SK-N-SH (cell line): ENCODE measurements around the gene EML1. TPM values are rescaled to one million over a fixed set of nuclear protein-coding genes. Genes with fewer than 3 reads are reported as not detected.

Experiments used
- CTCF ChIA-PET: fragments of 300-600, 350-600 bp; formaldehyde crosslinking; extraction: SDS; loops from one replicate; lab custom pipeline; 2021; lab: Yijun Ruan, JAX
- POLR2A ChIA-PET: fragments of 350-600 bp; sonication (Branson Sonifier 250); formaldehyde crosslinking; extraction: SDS; loops from one replicate; lab custom pipeline; 2020; ENCODE audit warnings: antibody characterized with exemption, inconsistent platforms; lab: Yijun Ruan, JAX
- DNase-seq: peaks from one replicate; pipeline ENCODE4 v3.0.0; 2012
- H2AFZ ChIP-seq: fragments of 200-600 bp; sonication (generic); 2 replicates; pipeline ENCODE4 v1.8.1; 2016; ENCODE audit warnings: antibody characterized with exemption, mild to moderate bottlenecking, low read depth
- H3F3A ChIP-seq: fragments of 200-600 bp; sonication (generic); replicated peaks from 2 replicates; pipeline ENCODE3; 2016; ENCODE audit warnings: antibody characterized with exemption, mild to moderate bottlenecking; ENCODE audit not compliant: insufficient read depth
- H3K27ac ChIP-seq, 2 experiments: fragments of 200-500 bp in 1 of 2; fragments of 200-600 bp in 1 of 2; sonication (Bioruptor generic) in 1 of 2; sonication (generic), shearing (Covaris generic) in 1 of 2; 2 replicates each; pipeline versions ENCODE4 v1.5.1 to v1.6.1; 2014 to 2016; ENCODE audit warnings: low read depth in 2 of 2, inconsistent platforms in 1 of 2, low read length in 1 of 2, mild to moderate bottlenecking in 1 of 2, mixed read lengths in 1 of 2
- H3K27me3 ChIP-seq: fragments of 200-600 bp; sonication (generic), shearing (Covaris generic); 2 replicates; pipeline ENCODE4 v1.6.1; 2016; ENCODE audit warnings: mixed run types; ENCODE audit not compliant: insufficient read depth
- H3K36me3 ChIP-seq, 2 experiments: fragments of 200-500 bp in 1 of 2; fragments of 200-600 bp in 1 of 2; sonication (Bioruptor generic) in 1 of 2; sonication (generic) in 1 of 2; replicated peaks in 1 of 2; 2 replicates each; pipeline versions ENCODE3 to v1.5.1; 2014 to 2016; ENCODE audit warnings: low read length in 1 of 2, mild to moderate bottlenecking in 1 of 2; ENCODE audit not compliant: insufficient read depth in 2 of 2, control insufficient read depth in 1 of 2
- H3K4me1 ChIP-seq, 2 experiments: fragments of 200-500 bp in 1 of 2; fragments of 200-600 bp in 1 of 2; sonication (Bioruptor generic) in 1 of 2; sonication (generic), shearing (Covaris generic) in 1 of 2; 2 replicates each; pipeline versions ENCODE4 v1.5.1 to v1.6.1; 2014 to 2016; ENCODE audit warnings: low read depth in 1 of 2, low read length in 1 of 2, mixed run types in 1 of 2; ENCODE audit not compliant: insufficient read depth in 2 of 2, control insufficient read depth in 1 of 2
- H3K4me2 ChIP-seq: fragments of 200-600 bp; sonication (generic), shearing (Covaris generic); 2 replicates; pipeline ENCODE4 v1.6.1; 2017; ENCODE audit warnings: mixed run types
- H3K4me3 ChIP-seq, 2 experiments: fragments of 200-500 bp in 1 of 2; fragments of 200-600 bp in 1 of 2; sonication (Bioruptor generic) in 1 of 2; sonication (generic), shearing (Covaris generic) in 1 of 2; 2 replicates each; pipeline versions ENCODE4 v1.5.1 to v1.8.1; 2014 to 2016; ENCODE audit warnings: low read depth in 2 of 2, inconsistent platforms in 1 of 2, low read length in 1 of 2, mild to moderate bottlenecking in 1 of 2, mixed read lengths in 1 of 2, moderate library complexity in 1 of 2
- H3K79me2 ChIP-seq: fragments of 200-600 bp; sonication (generic); 2 replicates; pipeline ENCODE4 v1.8.1; 2017; ENCODE audit warnings: mild to moderate bottlenecking; ENCODE audit not compliant: insufficient read depth
- H3K9ac ChIP-seq: fragments of 200-600 bp; sonication (generic); 2 replicates; pipeline ENCODE4 v1.6.1; 2017; ENCODE audit warnings: mixed run types
- H3K9me2 ChIP-seq: fragments of 200-600 bp; sonication (generic); 2 replicates; pipeline ENCODE4 v1.6.1; 2017; ENCODE audit warnings: mixed run types
- H3K9me3 ChIP-seq: fragments of 200-600 bp; sonication (generic); 2 replicates; pipeline ENCODE4 v1.6.1; 2017; ENCODE audit warnings: mixed run types, mild to moderate bottlenecking, moderate library complexity
- H4K20me1 ChIP-seq: fragments of 200-600 bp; sonication (generic); 2 replicates; pipeline ENCODE4 v1.6.1; 2017; ENCODE audit warnings: mild to moderate bottlenecking, mixed run types; ENCODE audit not compliant: insufficient read depth
- EP300 ChIP-seq, 2 experiments: IDR thresholded peaks; 2 replicates each; pipeline versions ENCODE4 v1.4.0 to v1.6.1; 2012; ENCODE audit warnings: borderline replicate concordance in 1 of 2, low read depth in 1 of 2, low read length in 1 of 2
- EZH2phosphoT487 ChIP-seq: fragments of 200-600 bp; sonication (generic); IDR thresholded peaks from 2 replicates; pipeline ENCODE4 v1.6.1; 2017; ENCODE audit warnings: low read depth, mixed run types, mild to moderate bottlenecking, antibody characterized with exemption, moderate library complexity, borderline replicate concordance
- FOSL2 ChIP-seq: IDR thresholded peaks from 2 replicates; pipeline ENCODE4 v1.4.0; 2012; ENCODE audit warnings: low read depth, mild to moderate bottlenecking, moderate library complexity, borderline replicate concordance
- FOXJ3 ChIP-seq: sonication (generic); formaldehyde crosslinking; IDR thresholded peaks from 2 replicates; pipeline ENCODE4 v1.5.1; 2020; ENCODE audit warnings: mild to moderate bottlenecking, missing genetic modification reagents
- FOXM1 ChIP-seq: IDR thresholded peaks from 2 replicates; pipeline ENCODE4 v1.4.0; 2012; ENCODE audit warnings: low read depth, mild to moderate bottlenecking
- GATA2 ChIP-seq: sonication (generic); formaldehyde crosslinking; IDR thresholded peaks from 2 replicates; pipeline ENCODE4 v1.5.0; 2020; ENCODE audit warnings: mild to moderate bottlenecking, missing genetic modification reagents
- MXI1 ChIP-seq: IDR thresholded peaks from 2 replicates; pipeline ENCODE4 v1.6.1; 2012; ENCODE audit warnings: mild to moderate bottlenecking, low read depth, low read length, improper control_type of control experiment
- NFIC ChIP-seq: IDR thresholded peaks from 2 replicates; pipeline ENCODE4 v1.4.0; 2012; ENCODE audit warnings: borderline replicate concordance
- NRF1 ChIP-seq: IDR thresholded peaks from 2 replicates; pipeline ENCODE4 v1.6.1; 2012; ENCODE audit warnings: low read depth, mild to moderate bottlenecking, low read length
- POLR2AphosphoS5 ChIP-seq: IDR thresholded peaks from 2 replicates; pipeline ENCODE4 v1.6.1; 2012; ENCODE audit warnings: low read depth, low read length
- RFX5 ChIP-seq: IDR thresholded peaks from 2 replicates; pipeline ENCODE4 v1.6.1; 2012; ENCODE audit warnings: mild to moderate bottlenecking, improper control_type of control experiment, low read length
- SMC3 ChIP-seq: IDR thresholded peaks from 2 replicates; pipeline ENCODE4 v1.6.1; 2012; ENCODE audit warnings: low read depth, low read length, improper control_type of control experiment
- TCF12 ChIP-seq: IDR thresholded peaks from 2 replicates; pipeline ENCODE4 v1.4.0; 2012
- USF1 ChIP-seq: IDR thresholded peaks from 2 replicates; pipeline ENCODE4 v1.4.0; 2012; ENCODE audit warnings: low read depth, borderline replicate concordance
- YY1 ChIP-seq: IDR thresholded peaks from 2 replicates; pipeline ENCODE4 v1.4.0; 2012; ENCODE audit warnings: low read depth, mild to moderate bottlenecking
- WGBS: methylation state at CpG from one replicate; pipeline ENCODE4 v1.1.6; 2017; ENCODE audit warnings: low lambda C conversion rate; 5-methylcytosine and 5-hydroxymethylcytosine counted together
- polyA plus RNA-seq, 3 experiments: library from polyadenylated mRNA; depleted of rRNA; stranded (reverse); fragments of >200 nt; gene quantifications; 2 replicates each; pipeline ENCODE4 v1.2.3, GENCODE V29; 2012
- TF ChIP-seq, protein P1 (sequence below): fragments of 150-350 bp; IDR thresholded peaks from 2 replicates; pipeline ENCODE4 v1.6.1; 2016; ENCODE audit warnings: mild to moderate bottlenecking, low read depth, low read length

Gene EML1
- polyA plus RNA-seq, 1 of the 3 experiments (the other 2 are of a cell fraction), result 6.3 TPM

GRCh38 chr14:99964979-99965378 is 171.8 kb downstream of the EML1 start:
- Histone ChIP-seq H3K4me1 (peaks cover 11 to 28% of the 10 kb centered on the region in 2 experiments; a peak in 2 of 4 replicates), H4K20me1 (no peaks in the 10 kb centered on the region), H3K9me3 (no peaks in the 10 kb centered on the region), H3K79me2 (no peaks in the 10 kb centered on the region), H3K4me3 (no peak overlapping the region), H3F3A (peaks cover 14% of the 10 kb centered on the region)
- CTCF ChIA-PET, result interaction anchor here (1.5 to 3.7 kb wide), 2 partner anchors 18 to 143 kb away, joined by 5 to 15 read pairs; no protein-coding TSS in a partner anchor
- DNase-seq, result no peak
- 87% methylated on average over 9 of the region's 9 CpGs for WGBS
- TF ChIP-seq YY1, result no peak
- TF ChIP-seq USF1, result no peak
- no peak for TF ChIP-seq FOSL2
- no peak for TF ChIP-seq TCF12
- TF ChIP-seq POLR2AphosphoS5, result no peak
- no peak for TF ChIP-seq NFIC
- no peak for TF ChIP-seq NRF1
- TF ChIP-seq GATA2 (CRISPR knock-in tag), result no peak
- TF ChIP-seq SMC3, result no peak
- TF ChIP-seq, protein P1, sequence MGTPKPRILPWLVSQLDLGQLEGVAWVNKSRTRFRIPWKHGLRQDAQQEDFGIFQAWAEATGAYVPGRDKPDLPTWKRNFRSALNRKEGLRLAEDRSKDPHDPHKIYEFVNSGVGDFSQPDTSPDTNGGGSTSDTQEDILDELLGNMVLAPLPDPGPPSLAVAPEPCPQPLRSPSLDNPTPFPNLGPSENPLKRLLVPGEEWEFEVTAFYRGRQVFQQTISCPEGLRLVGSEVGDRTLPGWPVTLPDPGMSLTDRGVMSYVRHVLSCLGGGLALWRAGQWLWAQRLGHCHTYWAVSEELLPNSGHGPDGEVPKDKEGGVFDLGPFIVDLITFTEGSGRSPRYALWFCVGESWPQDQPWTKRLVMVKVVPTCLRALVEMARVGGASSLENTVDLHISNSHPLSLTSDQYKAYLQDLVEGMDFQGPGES, result no peak
- TF ChIP-seq EP300 (IDR thresholded peaks at IDR 0.05; ENCODE audit: borderline replicate concordance in 1 of 2, low read depth in 1 of 2, low read length in 1 of 2), result no peak
- TF ChIP-seq FOXJ3 (CRISPR knock-in tag), result no peak
- no peak for TF ChIP-seq EZH2phosphoT487
- no peak for TF ChIP-seq FOXM1
- TF ChIP-seq, all 33 proteins: peak for 0
- H3K36me3 ChIP-seq, result no peaks in the 10 kb centered on the region
- H2AFZ ChIP-seq, result no peak overlapping the region
- H3K9me2 ChIP-seq, result no peaks in the 10 kb centered on the region
- POLR2A ChIA-PET, result no interaction called here
- no peak overlapping the region for H3K4me2 ChIP-seq
- H3K9ac ChIP-seq, result no peak overlapping the region
- H3K27ac ChIP-seq, result no peak overlapping the region
- H3K27me3 ChIP-seq, result no peaks in the 10 kb centered on the region

DNA sequence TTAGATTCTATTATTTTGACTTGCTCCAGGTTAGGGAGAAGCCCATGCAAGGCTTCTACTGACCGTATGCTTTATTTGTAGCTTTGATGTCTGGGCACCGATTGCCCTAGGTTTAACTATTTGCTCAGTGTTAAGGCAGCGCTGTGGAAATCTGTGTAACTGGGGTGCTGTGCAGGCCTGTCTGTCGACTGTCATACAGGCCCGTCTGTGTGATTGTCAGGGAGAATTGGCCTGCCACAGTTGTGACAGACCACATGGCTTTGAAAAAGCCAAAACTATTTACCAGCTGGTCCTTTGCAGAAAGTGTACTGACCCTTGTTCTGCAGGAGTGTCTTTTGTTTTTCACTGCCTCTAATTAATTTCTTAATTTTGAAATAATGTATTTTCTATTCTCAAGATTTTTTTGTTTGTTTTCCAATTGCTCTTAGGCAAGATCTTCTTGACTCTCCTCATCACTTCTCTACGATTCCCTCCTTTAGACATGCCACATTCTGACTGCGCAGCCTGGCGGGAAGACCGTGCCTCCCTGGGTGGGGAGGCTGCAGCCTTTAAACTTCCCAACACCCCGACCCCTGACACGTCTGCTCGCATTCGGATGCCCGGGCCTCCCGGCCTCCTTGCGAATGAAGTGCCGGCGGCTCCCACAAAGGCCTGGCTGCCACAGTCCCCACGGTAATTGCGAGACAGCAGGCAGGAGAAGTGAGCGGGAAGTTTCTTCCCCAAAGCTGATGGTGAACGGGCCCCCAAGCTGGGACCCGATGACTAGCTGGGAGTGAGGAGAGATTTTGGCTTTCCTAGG is 173.0 kb downstream of the EML1 start:
- Histone ChIP-seq H3K79me2 (no peaks in the 10 kb centered on the region), H4K20me1 (no peaks in the 10 kb centered on the region), H3F3A (peaks cover 14% of the 10 kb centered on the region), H3K4me3 (no peak overlapping the region), H3K9me2 (no peaks in the 10 kb centered on the region), H2AFZ (no peak overlapping the region), H3K27me3 (no peaks in the 10 kb centered on the region), H3K27ac (peak overlapping the region in 1 of 2 experiments; percentile 34; a peak in 1 of 4 replicates), H3K4me1 (peaks cover 11 to 28% of the 10 kb centered on the region in 2 experiments; a peak in 2 of 4 replicates), H3K4me2 (no peak overlapping the region), H3K36me3 (no peaks in the 10 kb centered on the region), H3K9me3 (no peaks in the 10 kb centered on the region), H3K9ac (no peak overlapping the region)
- no peak for DNase-seq
- ChIA-PET POLR2A (no interaction called here), CTCF (interaction anchor here (0.7 to 3.7 kb wide), 4 partner anchors 17 to 142 kb away, joined by 3 to 15 read pairs (median 4); no protein-coding TSS in a partner anchor)
- TF ChIP-seq MXI1, result peak; percentile 79; the same call in 1 of the 2 replicates
- TF ChIP-seq EP300 (IDR thresholded peaks at IDR 0.05; ENCODE audit: borderline replicate concordance in 1 of 2, low read depth in 1 of 2, low read length in 1 of 2), result 0 out of 4 replicates have a peak, but pooled peaks of 1 of the 2 experiments have one; percentile 14
- no peak for TF ChIP-seq RFX5
- WGBS, result 89% methylated on average over 18 of the region's 23 CpGs
